Measurements from ENCODE around the gene ITGB6. TPM values are rescaled to one million over a fixed set of nuclear protein-coding genes. Genes with fewer than 3 reads are reported as not detected.

The ITGB6 gene
- total RNA-seq, 1 experiment from 2014 or later = 6.9 TPM

GRCh38 chr2:160224060-160224459, 24.0 kb upstream of the ITGB6 start:
- POLR2A ChIA-PET = interaction anchor here (0.7 to 15.1 kb wide), 10 partner anchors 11 to 93 kb away, joined by 3 to 212 read pairs (median 4); partner anchors contain the start of gene ITGB6

GRCh38 chr2:160223560-160223959, 23.5 kb upstream of the ITGB6 start:
- intact Hi-C loops (cut with micrococcal nuclease) = loop anchor here (10.0 kb wide), 1 partner anchor 181 kb away; no protein-coding TSS in a partner anchor
- no TSS peak for BruUV-seq (replicated peaks)
- H3K27me3 Mint-ChIP-seq (ENCODE audit: insufficient read depth, unreplicated experiment) = no peaks in the 10 kb centered on the region
- H3K4me1 Mint-ChIP-seq (ENCODE audit: insufficient read depth, unreplicated experiment) = peaks cover 87% of the 10 kb centered on the region
- no peak for DNase-seq (ENCODE audit: unreplicated experiment)
- H3K27ac Mint-ChIP-seq (ENCODE audit: low read depth, unreplicated experiment) = peak overlapping the region; percentile 99
- no peaks in the 10 kb centered on the region for H3K9me3 Mint-ChIP-seq (ENCODE audit: unreplicated experiment)
- ChIA-PET CTCF (interaction anchor here (0.7 to 1.4 kb wide), 2 partner anchors 14 to 17 kb away, joined by 3 to 7 read pairs; no protein-coding TSS in a partner anchor), POLR2A (interaction anchor here (0.7 to 15.1 kb wide), 10 partner anchors 11 to 93 kb away, joined by 3 to 212 read pairs (median 4); partner anchors contain the start of gene ITGB6)
- H3K36me3 Mint-ChIP-seq (ENCODE audit: insufficient read depth, unreplicated experiment) = peaks cover 6% of the 10 kb centered on the region
- no peak overlapping the region for H3K4me3 Mint-ChIP-seq (ENCODE audit: unreplicated experiment)
- TF ChIP-seq CTCF (IDR thresholded peaks at IDR 0.05; ENCODE audit: unreplicated experiment) = no peak

More at GRCh38 chr2:160224060-160224459, 24.0 kb upstream of the ITGB6 start:
- Mint-ChIP-seq H3K9me3 (ENCODE audit: unreplicated experiment) (no peaks in the 10 kb centered on the region), H3K36me3 (ENCODE audit: insufficient read depth, unreplicated experiment) (peaks cover 6% of the 10 kb centered on the region), H3K4me3 (ENCODE audit: unreplicated experiment) (peak overlapping the region; percentile 48), H3K27me3 (ENCODE audit: insufficient read depth, unreplicated experiment) (no peaks in the 10 kb centered on the region), H3K27ac (ENCODE audit: low read depth, unreplicated experiment) (peak overlapping the region; percentile 99), H3K4me1 (ENCODE audit: insufficient read depth, unreplicated experiment) (peaks cover 92% of the 10 kb centered on the region)
- BruUV-seq (replicated peaks) = no TSS peak
- CTCF ChIA-PET = interaction anchor here (0.7 to 1.4 kb wide), 2 partner anchors 14 to 17 kb away, joined by 3 to 7 read pairs; no protein-coding TSS in a partner anchor
- TF ChIP-seq CTCF (IDR thresholded peaks at IDR 0.05; ENCODE audit: unreplicated experiment) = no peak
- intact Hi-C loops (cut with micrococcal nuclease) = loop anchor here (10.0 kb wide), 1 partner anchor 181 kb away; no protein-coding TSS in a partner anchor
- DNase-seq (ENCODE audit: unreplicated experiment) = peak; percentile 97

- Mint-ChIP-seq H3K27ac (ENCODE audit: low read depth, unreplicated experiment) (peak overlapping the region; percentile 99), H3K36me3 (ENCODE audit: insufficient read depth, unreplicated experiment) (peaks cover 6% of the 10 kb centered on the region), H3K9me3 (ENCODE audit: unreplicated experiment) (no peaks in the 10 kb centered on the region), H3K4me3 (ENCODE audit: unreplicated experiment) (no peak overlapping the region), H3K4me1 (ENCODE audit: insufficient read depth, unreplicated experiment) (peaks cover 79% of the 10 kb centered on the region), H3K27me3 (ENCODE audit: insufficient read depth, unreplicated experiment) (no peaks in the 10 kb centered on the region)
- ChIA-PET CTCF (interaction anchor here (1.0 to 4.8 kb wide), 2 partner anchors 14 to 68 kb away, joined by 4 to 39 read pairs; no protein-coding TSS in a partner anchor), POLR2A (interaction anchor here (0.7 to 15.1 kb wide), 6 partner anchors 14 to 69 kb away, joined by 3 to 212 read pairs (median 8); partner anchors contain the start of gene ITGB6)
- DNase-seq (ENCODE audit: unreplicated experiment) = no peak
- no TSS peak for BruUV-seq (replicated peaks)
- no peak for TF ChIP-seq CTCF (IDR thresholded peaks at IDR 0.05; ENCODE audit: unreplicated experiment)
- intact Hi-C loops (cut with micrococcal nuclease) = loop anchor here (10.0 kb wide), 1 partner anchor 182 kb away; no protein-coding TSS in a partner anchor
These were observed 22.6 kb upstream of the ITGB6 start for GRCh38 chr2:160222546-160223283.

Data from MCF 10A (cell line).